Measurements from ENCODE around the gene WBP1. TPM values are rescaled to one million over a fixed set of nuclear protein-coding genes. Genes with fewer than 3 reads are reported as not detected.

The WBP1 gene
- total and polyA plus RNA-seq, 7 experiments from 2014 or later = 33.3 to 127 (median 58.9) TPM

- ChIA-PET CTCF (no interaction called here), POLR2A (interaction anchor here (0.9 kb wide), 1 partner anchor 8 kb away, joined by 3 read pairs; no protein-coding TSS in a partner anchor)
- no peak for DNase-seq
- Histone ChIP-seq H3K27ac (ENCODE audit: low read depth, low read length) (no peak overlapping the region), H3K4me1 (ENCODE audit: control insufficient read depth in 2 of 2, insufficient read depth in 2 of 2, low read length in 2 of 2) (peaks cover 0 to 11% of the 10 kb centered on the region in 2 donors), H3K36me3 (ENCODE audit: control insufficient read depth in 2 of 3, insufficient read depth in 3 of 3, low read length in 3 of 3) (no peaks in the 10 kb centered on the region), H3K27me3 (ENCODE audit: control insufficient read depth in 2 of 2, insufficient read depth in 2 of 2, low read length in 2 of 2) (no peaks in the 10 kb centered on the region), H3K9me3 (ENCODE audit: control insufficient read depth in 2 of 3, low read length in 3 of 3) (no peaks in the 10 kb centered on the region), H3K4me3 (ENCODE audit: low read length) (no peak overlapping the region)
- peaks cover 4 to 13% (median 6%) of the 10 kb centered on the region in 7 donors for H3K4me1 Mint-ChIP-seq
- ATAC-seq = no peak
- peaks cover 0 to 23% (median 5%) of the 10 kb centered on the region in 5 donors for H3K27me3 Mint-ChIP-seq
- H3K9me3 Mint-ChIP-seq = no peaks in the 10 kb centered on the region
- no peak overlapping the region for H3K4me3 Mint-ChIP-seq
- no peak overlapping the region for H3K27ac Mint-ChIP-seq
- intact Hi-C loops (cut with micrococcal nuclease) = no loop called here
- H3K36me3 Mint-ChIP-seq = no peaks in the 10 kb centered on the region
Observed at GRCh38 chr2:74448771-74449170, 9.5 kb upstream of the WBP1 start.

- ATAC-seq = no peak
- H3K4me1 ChIP-seq (ENCODE audit: control insufficient read depth in 2 of 2, insufficient read depth in 2 of 2, low read length in 2 of 2) = peaks cover 6 to 22% of the 10 kb centered on the region in 2 donors
- no peak for DNase-seq
- H3K4me3 ChIP-seq (ENCODE audit: low read length) = no peak overlapping the region
- H3K27me3 Mint-ChIP-seq = peaks cover 0 to 6% (median 0%) of the 10 kb centered on the region in 5 donors
- no peak overlapping the region for H3K27ac ChIP-seq (ENCODE audit: low read depth, low read length)
- ChIA-PET POLR2A (no interaction called here), CTCF (no interaction called here)
- no peak overlapping the region for H3K27ac Mint-ChIP-seq
- no peaks in the 10 kb centered on the region for H3K9me3 ChIP-seq (ENCODE audit: control insufficient read depth in 2 of 3, low read length in 3 of 3)
- peaks cover 0 to 7% (median 0%) of the 10 kb centered on the region in 5 donors for H3K36me3 Mint-ChIP-seq
- intact Hi-C loops (cut with micrococcal nuclease) = loop anchor here in 1 of 2 donors (10.0 kb wide), 1 partner anchor 204 kb away; the partner anchor contains the start of gene SEMA4F
- peaks cover 15 to 29% (median 21%) of the 10 kb centered on the region in 7 donors for H3K4me1 Mint-ChIP-seq
- no peaks in the 10 kb centered on the region for H3K36me3 ChIP-seq (ENCODE audit: control insufficient read depth in 2 of 3, insufficient read depth in 3 of 3, low read length in 3 of 3)
- no peak overlapping the region for H3K4me3 Mint-ChIP-seq
- H3K27me3 ChIP-seq (ENCODE audit: control insufficient read depth in 2 of 2, insufficient read depth in 2 of 2, low read length in 2 of 2) = no peaks in the 10 kb centered on the region
- H3K9me3 Mint-ChIP-seq = peaks cover 0 to 2% (median 0%) of the 10 kb centered on the region in 11 donors
Observed at GRCh38 chr2:74450570-74451190, 7.6 kb upstream of the WBP1 start.

GRCh38 chr2:74454654-74455511, 3.4 kb upstream of the WBP1 start, which contains the start of gene INO80B:
INO80B (plus strand) TSS chr2:74455087; CDS start chr2:74455117, 30 bp downstream.
- intact Hi-C loops (cut with micrococcal nuclease) = loop anchor here (1.0 to 10.0 kb wide), 20 partner anchors 10 to 1383 kb away; partner anchors contain the start of genes AUP1 (in 2 of the 2), CCT7 (in 2 of the 2), HTRA2 (in 2 of the 2) and SEMA4F (in 2 of the 2)
- ChIA-PET CTCF (interaction anchor here (0.6 to 1.5 kb wide), 7 partner anchors 18 to 190 kb away, joined by 3 to 12 read pairs (median 3); partner anchors contain the start of genes CCDC142, MRPL53 and TTC31), POLR2A (interaction anchor here (0.7 to 10.8 kb wide), 11 partner anchors 11 to 1221 kb away, joined by 3 to 197 read pairs (median 5); partner anchors contain the start of genes C2orf81, CCDC142, CCT7 and MOGS)
- peak; percentile 88 to 98 (median 97) for DNase-seq
- peak; percentile 61 for ATAC-seq
- Mint-ChIP-seq H3K36me3 (peaks cover 0 to 16% (median 0%) of the 10 kb centered on the region in 5 donors), H3K9me3 (peaks cover 0 to 8% (median 0%) of the 10 kb centered on the region in 11 donors), H3K4me1 (peaks cover 41 to 66% (median 55%) of the 10 kb centered on the region in 7 donors), H3K27ac (peak within 1 kb of the TSS; percentile 88 to 100 (median 98)), H3K4me3 (peak within 1 kb of the TSS; percentile 87 to 99 (median 98)), H3K27me3 (peaks cover 0 to 2% (median 0%) of the 10 kb centered on the region in 5 donors)
- H3K36me3 ChIP-seq (ENCODE audit: control insufficient read depth in 2 of 3, insufficient read depth in 3 of 3, low read length in 3 of 3) = no peaks in the 10 kb centered on the region
- H3K27me3 ChIP-seq (ENCODE audit: control insufficient read depth in 2 of 2, insufficient read depth in 2 of 2, low read length in 2 of 2) = no peaks in the 10 kb centered on the region
- peaks cover 30 to 43% of the 10 kb centered on the region in 2 donors for H3K4me1 ChIP-seq (ENCODE audit: control insufficient read depth in 2 of 2, insufficient read depth in 2 of 2, low read length in 2 of 2)
- H3K4me3 ChIP-seq (ENCODE audit: low read length) = peak within 1 kb of the TSS; percentile 88
- H3K9me3 ChIP-seq (ENCODE audit: control insufficient read depth in 2 of 3, low read length in 3 of 3) = no peaks in the 10 kb centered on the region
- peak within 1 kb of the TSS; percentile 100 for H3K27ac ChIP-seq (ENCODE audit: low read depth, low read length)

- POLR2A ChIA-PET = interaction anchor here (1.0 to 10.8 kb wide), 14 partner anchors 9 to 720 kb away, joined by 3 to 197 read pairs (median 8); partner anchors contain the start of genes AUP1, C2orf81, CCDC142 and HTRA2
- Mint-ChIP-seq H3K27me3 (peaks cover 0 to 2% (median 0%) of the 10 kb centered on the region in 5 donors), H3K9me3 (peaks cover 0 to 8% (median 0%) of the 10 kb centered on the region in 11 donors), H3K4me3 (peak overlapping the region; percentile 87 to 99 (median 96)), H3K36me3 (peaks cover 0 to 17% (median 0%) of the 10 kb centered on the region in 5 donors), H3K27ac (peak overlapping the region; percentile 88 to 100 (median 98)), H3K4me1 (peaks cover 44 to 72% (median 58%) of the 10 kb centered on the region in 7 donors)
- Histone ChIP-seq H3K4me1 (ENCODE audit: control insufficient read depth in 2 of 2, insufficient read depth in 2 of 2, low read length in 2 of 2) (peaks cover 30 to 43% of the 10 kb centered on the region in 2 donors), H3K9me3 (ENCODE audit: control insufficient read depth in 2 of 3, low read length in 3 of 3) (no peaks in the 10 kb centered on the region), H3K27ac (ENCODE audit: low read depth, low read length) (peak overlapping the region; percentile 100), H3K36me3 (ENCODE audit: control insufficient read depth in 2 of 3, insufficient read depth in 3 of 3, low read length in 3 of 3) (peaks cover 0 to 17% (median 0%) of the 10 kb centered on the region in 3 experiments), H3K27me3 (ENCODE audit: control insufficient read depth in 2 of 2, insufficient read depth in 2 of 2, low read length in 2 of 2) (no peaks in the 10 kb centered on the region), H3K4me3 (ENCODE audit: low read length) (peak overlapping the region; percentile 70)
- intact Hi-C loops (cut with micrococcal nuclease) = loop anchor here (1.0 to 10.0 kb wide), 5 partner anchors 8 to 1385 kb away; partner anchors contain the start of genes SEMA4F (in 2 of the 2), MOGS (in 1 of the 2), SFXN5 (in 1 of the 2) and TET3 (in 1 of the 2)
- CTCF ChIA-PET = interaction anchor here (1.0 to 3.9 kb wide), 4 partner anchors 18 to 46 kb away, joined by 3 to 30 read pairs (median 3); partner anchors contain the start of genes CCDC142 and TTC31
- DNase-seq (no peak), ATAC-seq (no peak)
Observed at GRCh38 chr2:74457129-74457548, 1.1 kb upstream of the WBP1 start.

- ChIA-PET POLR2A (interaction anchor here (0.7 to 10.8 kb wide), 25 partner anchors 10 to 1225 kb away, joined by 3 to 197 read pairs (median 4); partner anchors contain the start of genes AUP1, C2orf81, CCDC142 and DQX1), CTCF (interaction anchor here (1.0 to 3.9 kb wide), 5 partner anchors 17 to 74 kb away, joined by 3 to 30 read pairs (median 4); partner anchors contain the start of genes CCDC142 and TTC31)
- Histone ChIP-seq H3K4me1 (ENCODE audit: control insufficient read depth in 2 of 2, insufficient read depth in 2 of 2, low read length in 2 of 2) (peaks cover 30 to 41% of the 10 kb centered on the region in 2 donors), H3K27ac (ENCODE audit: low read depth, low read length) (peak overlapping the region; percentile 100), H3K36me3 (ENCODE audit: control insufficient read depth in 2 of 3, insufficient read depth in 3 of 3, low read length in 3 of 3) (peaks cover 0 to 22% (median 0%) of the 10 kb centered on the region in 3 experiments), H3K4me3 (ENCODE audit: low read length) (peak overlapping the region; percentile 70), H3K27me3 (ENCODE audit: control insufficient read depth in 2 of 2, insufficient read depth in 2 of 2, low read length in 2 of 2) (no peaks in the 10 kb centered on the region), H3K9me3 (ENCODE audit: control insufficient read depth in 2 of 3, low read length in 3 of 3) (no peaks in the 10 kb centered on the region)
- peaks cover 0 to 2% (median 0%) of the 10 kb centered on the region in 5 donors for H3K27me3 Mint-ChIP-seq
- intact Hi-C loops (cut with micrococcal nuclease) = loop anchor here (1.0 to 10.0 kb wide), 18 partner anchors 8 to 1385 kb away; partner anchors contain the start of genes AUP1 (in 2 of the 2), C2orf81 (in 2 of the 2), HTRA2 (in 2 of the 2) and MRPL53 (in 2 of the 2)
- peaks cover 0 to 8% (median 0%) of the 10 kb centered on the region in 11 donors for H3K9me3 Mint-ChIP-seq
- peak in 4 of 9 donors; percentile 71 to 96 (median 82) for DNase-seq
- H3K27ac Mint-ChIP-seq = peak overlapping the region; percentile 88 to 100 (median 99)
- peaks cover 0 to 17% (median 3%) of the 10 kb centered on the region in 5 donors for H3K36me3 Mint-ChIP-seq
- H3K4me1 Mint-ChIP-seq = peaks cover 39 to 68% (median 56%) of the 10 kb centered on the region in 7 donors
- ATAC-seq = peak; percentile 63
- H3K4me3 Mint-ChIP-seq = peak overlapping the region; percentile 87 to 99 (median 96)
Observed at GRCh38 chr2:74457549-74458131, 598 bp upstream of the WBP1 start.

All from naive thymus-derived CD4-positive, alpha-beta T cell (primary cell).